ENCODE measurements around the gene YBX2.
A peak's percentile ranks its signal among the peaks of the same experiment; 100 is the strongest.

Gene YBX2

DNA sequence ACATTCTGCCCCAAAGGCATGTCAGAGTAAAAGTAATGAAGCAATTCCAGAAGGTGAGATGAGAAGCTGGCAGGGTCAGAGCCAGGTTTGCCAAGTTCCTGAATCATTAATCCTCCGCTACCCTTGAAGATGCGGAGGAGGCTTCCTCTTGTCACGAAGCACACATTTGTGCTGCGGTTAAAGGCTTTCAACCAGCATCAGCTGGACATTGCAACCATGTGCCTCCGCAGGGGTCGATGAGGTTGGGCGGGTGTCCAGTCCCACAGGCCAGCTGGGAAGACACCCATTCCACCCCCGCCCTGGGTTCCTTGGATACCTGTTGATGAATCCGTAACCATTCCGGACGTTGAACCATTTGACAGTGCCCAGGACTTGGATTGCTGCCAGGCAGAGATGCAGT lies 1.3 kb downstream of the YBX2 start:
- Histone ChIP-seq H3K14ac (ENCODE audit: low read length in 2 of 2) (no peak overlapping the region), H3K9me3 (ENCODE audit: control insufficient read depth, low read length) (no peaks in the 10 kb centered on the region), H4K8ac (ENCODE audit: low read length) (no peak overlapping the region), H3K79me1 (replicated peaks; ENCODE audit: low read length, poor library complexity, severe bottlenecking) (no peaks in the 10 kb centered on the region), H2AFZ (ENCODE audit: low read depth, low read length) (no peak overlapping the region), H2BK120ac (ENCODE audit: low read depth, low read length) (no peak overlapping the region), H2BK12ac (ENCODE audit: low read length in 2 of 2) (no peak overlapping the region), H3K4me2 (ENCODE audit: low read length, poor library complexity, severe bottlenecking) (no peak overlapping the region), H3K36me3 (ENCODE audit: control insufficient read depth in 1 of 2, insufficient read depth in 2 of 2, low read depth in 1 of 2, low read length in 2 of 2) (no peaks in the 10 kb centered on the region), H2BK5ac (ENCODE audit: low read depth, low read length, poor library complexity, severe bottlenecking) (no peak overlapping the region), H2BK15ac (ENCODE audit: low read depth, poor library complexity, severe bottlenecking) (no peak overlapping the region), H4K91ac (ENCODE audit: low read length) (no peak overlapping the region), H3K27ac (ENCODE audit: low read length, poor library complexity, severe bottlenecking) (no peak overlapping the region), H3K4me1 (ENCODE audit: control insufficient read depth, insufficient read depth, low read depth, low read length) (peaks cover 18% of the 10 kb centered on the region), H3K4ac (ENCODE audit: low read depth in 1 of 2, low read length in 2 of 2) (no peak overlapping the region), H2AK5ac (ENCODE audit: low read length, severe bottlenecking) (no peak overlapping the region), H3K9ac (ENCODE audit: low read length) (no peak overlapping the region), H3K4me3 (ENCODE audit: insufficient read depth in 1 of 2, low read depth in 1 of 2, low read length in 2 of 2) (no peak overlapping the region), H3K23ac (ENCODE audit: low read length in 2 of 2) (no peak overlapping the region), H3K18ac (ENCODE audit: low read depth in 1 of 2, low read length in 2 of 2) (no peak overlapping the region), H3K27me3 (ENCODE audit: control insufficient read depth in 1 of 2, insufficient read depth in 1 of 2, low read length in 2 of 2) (peaks cover 66 to 71% of the 10 kb centered on the region in 2 experiments)
- 95% methylated on average over 7 of the region's 11 CpGs for WGBS
- DNase-seq, result no peak

DNA sequence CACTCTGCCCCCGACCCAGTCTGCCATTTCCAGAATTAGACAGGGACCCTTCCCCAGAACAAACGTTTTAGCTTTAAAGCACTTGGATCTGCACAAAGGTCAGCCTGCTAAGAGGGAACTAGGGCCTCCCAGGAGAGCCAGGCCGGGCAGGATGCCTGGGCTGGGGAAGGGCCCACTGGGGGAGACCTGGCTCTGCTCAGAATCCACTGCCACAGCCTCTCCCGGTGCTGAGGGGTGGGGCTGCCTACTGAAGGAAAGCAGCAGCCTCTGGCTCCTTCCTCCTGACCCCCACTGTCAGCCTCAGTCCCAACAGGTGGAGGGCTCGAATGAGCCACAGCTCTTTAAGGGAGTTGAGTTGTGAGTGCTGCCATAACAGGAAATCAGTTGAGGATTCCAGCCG lies 1.7 kb downstream of the YBX2 start:
- WGBS, result 58% methylated on average over 5 of the region's 6 CpGs
- Histone ChIP-seq H2BK15ac (ENCODE audit: low read depth, poor library complexity, severe bottlenecking) (no peak overlapping the region), H3K14ac (ENCODE audit: low read length in 2 of 2) (no peak overlapping the region), H2AFZ (ENCODE audit: low read depth, low read length) (no peak overlapping the region), H3K9ac (ENCODE audit: low read length) (no peak overlapping the region), H3K27ac (ENCODE audit: low read length, poor library complexity, severe bottlenecking) (no peak overlapping the region), H2BK5ac (ENCODE audit: low read depth, low read length, poor library complexity, severe bottlenecking) (no peak overlapping the region), H3K23ac (ENCODE audit: low read length in 2 of 2) (no peak overlapping the region), H3K4me2 (ENCODE audit: low read length, poor library complexity, severe bottlenecking) (no peak overlapping the region), H3K27me3 (ENCODE audit: control insufficient read depth in 1 of 2, insufficient read depth in 1 of 2, low read length in 2 of 2) (peaks cover 70 to 76% of the 10 kb centered on the region in 2 experiments), H3K36me3 (ENCODE audit: control insufficient read depth in 1 of 2, insufficient read depth in 2 of 2, low read depth in 1 of 2, low read length in 2 of 2) (no peaks in the 10 kb centered on the region), H2BK12ac (ENCODE audit: low read length in 2 of 2) (no peak overlapping the region), H2AK5ac (ENCODE audit: low read length, severe bottlenecking) (no peak overlapping the region), H3K4ac (ENCODE audit: low read depth in 1 of 2, low read length in 2 of 2) (no peak overlapping the region), H3K79me1 (replicated peaks; ENCODE audit: low read length, poor library complexity, severe bottlenecking) (no peaks in the 10 kb centered on the region), H2BK120ac (ENCODE audit: low read depth, low read length) (no peak overlapping the region), H3K4me1 (ENCODE audit: control insufficient read depth, insufficient read depth, low read depth, low read length) (peaks cover 18% of the 10 kb centered on the region), H3K4me3 (ENCODE audit: insufficient read depth in 1 of 2, low read depth in 1 of 2, low read length in 2 of 2) (no peak overlapping the region), H4K8ac (ENCODE audit: low read length) (no peak overlapping the region), H3K18ac (ENCODE audit: low read depth in 1 of 2, low read length in 2 of 2) (no peak overlapping the region), H3K9me3 (ENCODE audit: control insufficient read depth, low read length) (no peaks in the 10 kb centered on the region), H4K91ac (ENCODE audit: low read length) (no peak overlapping the region)
- no peak for DNase-seq

DNA sequence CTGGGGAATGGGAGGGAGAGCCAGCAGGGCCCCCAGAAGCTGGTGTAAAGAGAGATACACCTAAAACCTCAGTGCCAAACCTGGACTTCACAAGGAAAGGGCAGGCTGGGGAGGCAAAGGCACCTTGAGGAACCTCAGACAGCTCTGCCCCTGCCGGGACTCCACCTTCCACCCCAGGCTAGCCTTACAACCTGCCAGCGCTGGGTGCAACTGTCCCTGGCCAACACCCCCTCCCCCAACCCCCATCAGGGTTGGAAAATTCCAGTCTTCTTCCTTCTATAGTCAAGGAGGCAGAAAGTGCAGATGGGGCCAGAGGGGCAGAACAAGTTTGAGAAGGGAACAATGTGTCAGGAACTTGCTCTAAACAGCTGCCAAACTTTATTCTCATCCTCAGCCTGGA lies 2.2 kb downstream of the YBX2 start:
- 100% methylated on average over 2 of the region's 2 CpGs for WGBS
- Histone ChIP-seq H3K27ac (ENCODE audit: low read length, poor library complexity, severe bottlenecking) (no peak overlapping the region), H2AFZ (ENCODE audit: low read depth, low read length) (no peak overlapping the region), H2BK120ac (ENCODE audit: low read depth, low read length) (no peak overlapping the region), H2BK12ac (ENCODE audit: low read length in 2 of 2) (no peak overlapping the region), H3K36me3 (ENCODE audit: control insufficient read depth in 1 of 2, insufficient read depth in 2 of 2, low read depth in 1 of 2, low read length in 2 of 2) (no peaks in the 10 kb centered on the region), H3K23ac (ENCODE audit: low read length in 2 of 2) (no peak overlapping the region), H3K14ac (ENCODE audit: low read length in 2 of 2) (no peak overlapping the region), H4K91ac (ENCODE audit: low read length) (no peak overlapping the region), H2BK5ac (ENCODE audit: low read depth, low read length, poor library complexity, severe bottlenecking) (no peak overlapping the region), H3K4ac (ENCODE audit: low read depth in 1 of 2, low read length in 2 of 2) (no peak overlapping the region), H3K4me3 (ENCODE audit: insufficient read depth in 1 of 2, low read depth in 1 of 2, low read length in 2 of 2) (no peak overlapping the region), H3K9me3 (ENCODE audit: control insufficient read depth, low read length) (no peaks in the 10 kb centered on the region), H3K9ac (ENCODE audit: low read length) (no peak overlapping the region), H2AK5ac (ENCODE audit: low read length, severe bottlenecking) (no peak overlapping the region), H4K8ac (ENCODE audit: low read length) (peak overlapping the region; percentile 14), H3K4me1 (ENCODE audit: control insufficient read depth, insufficient read depth, low read depth, low read length) (peaks cover 18% of the 10 kb centered on the region), H3K27me3 (ENCODE audit: control insufficient read depth in 1 of 2, insufficient read depth in 1 of 2, low read length in 2 of 2) (peaks cover 74 to 81% of the 10 kb centered on the region in 2 experiments), H3K79me1 (replicated peaks; ENCODE audit: low read length, poor library complexity, severe bottlenecking) (no peaks in the 10 kb centered on the region), H2BK15ac (ENCODE audit: low read depth, poor library complexity, severe bottlenecking) (no peak overlapping the region), H3K18ac (ENCODE audit: low read depth in 1 of 2, low read length in 2 of 2) (no peak overlapping the region), H3K4me2 (ENCODE audit: low read length, poor library complexity, severe bottlenecking) (no peak overlapping the region)
- no peak for DNase-seq

DNA sequence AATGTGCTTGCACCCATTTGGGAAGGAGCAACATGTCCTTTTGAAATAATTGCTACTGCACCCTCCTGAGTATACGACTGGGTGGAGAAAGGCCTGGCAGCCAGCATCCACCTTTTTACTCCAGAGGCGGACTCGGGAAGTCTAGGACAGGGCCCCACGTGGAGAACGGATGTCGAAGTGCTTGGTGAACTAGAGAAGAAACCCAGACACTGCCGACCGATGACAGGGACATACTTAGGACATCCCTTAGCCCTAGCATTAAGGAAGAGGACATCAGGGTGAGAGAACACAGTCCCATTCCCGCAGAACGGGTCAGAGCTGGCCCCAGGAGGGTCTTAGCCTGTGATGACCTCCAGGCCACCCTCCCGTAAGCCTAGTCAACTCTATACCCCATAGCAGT lies 3.8 kb downstream of the YBX2 start:
- H3K4ac ChIP-seq (ENCODE audit: low read depth in 1 of 2, low read length in 2 of 2), result no peak overlapping the region

More for the DNA sequence above, 3.8 kb downstream of the YBX2 start:
- no peak overlapping the region for H2AK5ac ChIP-seq (ENCODE audit: low read length, severe bottlenecking)
- no peak overlapping the region for H2BK120ac ChIP-seq (ENCODE audit: low read depth, low read length)
- H2BK15ac ChIP-seq (ENCODE audit: low read depth, poor library complexity, severe bottlenecking), result no peak overlapping the region
- H3K4me3 ChIP-seq (ENCODE audit: insufficient read depth in 1 of 2, low read depth in 1 of 2, low read length in 2 of 2), result no peak overlapping the region
- no peak overlapping the region for H3K14ac ChIP-seq (ENCODE audit: low read length in 2 of 2)
- WGBS, result 74% methylated on average over 11 of the region's 11 CpGs
- H3K4me2 ChIP-seq (ENCODE audit: low read length, poor library complexity, severe bottlenecking), result no peak overlapping the region
- H3K27me3 ChIP-seq (ENCODE audit: control insufficient read depth in 1 of 2, insufficient read depth in 1 of 2, low read length in 2 of 2), result peaks cover 81 to 90% of the 10 kb centered on the region in 2 experiments
- H3K4me1 ChIP-seq (ENCODE audit: control insufficient read depth, insufficient read depth, low read depth, low read length), result peaks cover 13% of the 10 kb centered on the region
- no peak overlapping the region for H3K9ac ChIP-seq (ENCODE audit: low read length)
- no peaks in the 10 kb centered on the region for H3K79me1 ChIP-seq (replicated peaks; ENCODE audit: low read length, poor library complexity, severe bottlenecking)
- H3K23ac ChIP-seq (ENCODE audit: low read length in 2 of 2), result no peak overlapping the region
- H2AFZ ChIP-seq (ENCODE audit: low read depth, low read length), result no peak overlapping the region
- no peak overlapping the region for H2BK5ac ChIP-seq (ENCODE audit: low read depth, low read length, poor library complexity, severe bottlenecking)
- no peak for DNase-seq
- H3K9me3 ChIP-seq (ENCODE audit: control insufficient read depth, low read length), result no peaks in the 10 kb centered on the region
- no peak overlapping the region for H4K91ac ChIP-seq (ENCODE audit: low read length)
- no peak overlapping the region for H3K27ac ChIP-seq (ENCODE audit: low read length, poor library complexity, severe bottlenecking)
- H4K8ac ChIP-seq (ENCODE audit: low read length), result no peak overlapping the region
- H3K36me3 ChIP-seq (ENCODE audit: control insufficient read depth in 1 of 2, insufficient read depth in 2 of 2, low read depth in 1 of 2, low read length in 2 of 2), result no peaks in the 10 kb centered on the region
- no peak overlapping the region for H3K18ac ChIP-seq (ENCODE audit: low read depth in 1 of 2, low read length in 2 of 2)
- no peak overlapping the region for H2BK12ac ChIP-seq (ENCODE audit: low read length in 2 of 2)

All from mesenchymal stem cell (in vitro differentiated cells and primary cell).